OCI-LY7 (cell line): ENCODE results near the gene RPS6KA2.

Experiments
- CTCF ChIP-seq: fragments of 200-600 bp; sonication (generic); conservative IDR thresholded peaks from 2 replicates; pipeline ENCODE4 v1.5.1; 2014; ENCODE audit warnings: mild to moderate bottlenecking, antibody characterized with exemption, low read length, moderate library complexity, mixed read lengths
- EZH2phosphoT487 ChIP-seq: fragments of 200-600 bp; sonication (generic); IDR thresholded peaks from 2 replicates; pipeline ENCODE4 v1.6.1; 2018; ENCODE audit warnings: low read depth, borderline replicate concordance, mild to moderate bottlenecking, mixed run types, antibody characterized with exemption, low read length, moderate library complexity, mixed read lengths

- TF ChIP-seq CTCF (0 out of 2 replicates have a peak, but pooled peaks have one; percentile 24), EZH2phosphoT487 (no peak)
Observed at GRCh38 chr6:166441325-166442078, 185.5 kb downstream of the RPS6KA2 start.
